ENCODE results near the gene KLRC4. TPM values are rescaled to one million over a fixed set of nuclear protein-coding genes. Genes with fewer than 3 reads are reported as not detected.
"Not testable (repeated sequence)": the region's sequence is repeated elsewhere in the genome, so short reads cannot be mapped to it uniquely, and the experiment has no call there.

KLRC4 gene
- total RNA-seq, 1 experiment from 2014 or later: not detected

- ChIA-PET CTCF (no interaction called here), POLR2A (no interaction called here)
- peaks cover 4% of the 10 kb centered on the region; the same call in 1 of the 2 replicates for H3K36me3 Mint-ChIP-seq
- no peak for TF ChIP-seq ZNF416 (CRISPR knock-in tag; IDR thresholded peaks at IDR 0.05)
- TF ChIP-seq, protein P1, sequence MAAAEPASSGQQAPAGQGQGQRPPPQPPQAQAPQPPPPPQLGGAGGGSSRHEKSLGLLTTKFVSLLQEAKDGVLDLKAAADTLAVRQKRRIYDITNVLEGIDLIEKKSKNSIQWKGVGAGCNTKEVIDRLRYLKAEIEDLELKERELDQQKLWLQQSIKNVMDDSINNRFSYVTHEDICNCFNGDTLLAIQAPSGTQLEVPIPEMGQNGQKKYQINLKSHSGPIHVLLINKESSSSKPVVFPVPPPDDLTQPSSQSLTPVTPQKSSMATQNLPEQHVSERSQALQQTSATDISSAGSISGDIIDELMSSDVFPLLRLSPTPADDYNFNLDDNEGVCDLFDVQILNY (CRISPR knock-in tag; IDR thresholded peaks at IDR 0.05): no peak
- no peak for TF ChIP-seq MXD4 (CRISPR knock-in tag; IDR thresholded peaks at IDR 0.05; ENCODE audit: borderline replicate concordance)
- TF ChIP-seq ZNF232 (CRISPR knock-in tag; IDR thresholded peaks at IDR 0.05): no peak
- TF ChIP-seq CREM (CRISPR knock-in tag; IDR thresholded peaks at IDR 0.05): no peak
- TF ChIP-seq, protein P2, sequence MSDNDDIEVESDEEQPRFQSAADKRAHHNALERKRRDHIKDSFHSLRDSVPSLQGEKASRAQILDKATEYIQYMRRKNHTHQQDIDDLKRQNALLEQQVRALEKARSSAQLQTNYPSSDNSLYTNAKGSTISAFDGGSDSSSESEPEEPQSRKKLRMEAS (CRISPR knock-in tag; IDR thresholded peaks at IDR 0.05): no peak
- TF ChIP-seq, protein P3, sequence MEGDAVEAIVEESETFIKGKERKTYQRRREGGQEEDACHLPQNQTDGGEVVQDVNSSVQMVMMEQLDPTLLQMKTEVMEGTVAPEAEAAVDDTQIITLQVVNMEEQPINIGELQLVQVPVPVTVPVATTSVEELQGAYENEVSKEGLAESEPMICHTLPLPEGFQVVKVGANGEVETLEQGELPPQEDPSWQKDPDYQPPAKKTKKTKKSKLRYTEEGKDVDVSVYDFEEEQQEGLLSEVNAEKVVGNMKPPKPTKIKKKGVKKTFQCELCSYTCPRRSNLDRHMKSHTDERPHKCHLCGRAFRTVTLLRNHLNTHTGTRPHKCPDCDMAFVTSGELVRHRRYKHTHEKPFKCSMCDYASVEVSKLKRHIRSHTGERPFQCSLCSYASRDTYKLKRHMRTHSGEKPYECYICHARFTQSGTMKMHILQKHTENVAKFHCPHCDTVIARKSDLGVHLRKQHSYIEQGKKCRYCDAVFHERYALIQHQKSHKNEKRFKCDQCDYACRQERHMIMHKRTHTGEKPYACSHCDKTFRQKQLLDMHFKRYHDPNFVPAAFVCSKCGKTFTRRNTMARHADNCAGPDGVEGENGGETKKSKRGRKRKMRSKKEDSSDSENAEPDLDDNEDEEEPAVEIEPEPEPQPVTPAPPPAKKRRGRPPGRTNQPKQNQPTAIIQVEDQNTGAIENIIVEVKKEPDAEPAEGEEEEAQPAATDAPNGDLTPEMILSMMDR (IDR thresholded peaks at IDR 0.05): no peak
- TF ChIP-seq ZNF121 (CRISPR knock-in tag; IDR thresholded peaks at IDR 0.05): no peak
- TF ChIP-seq, protein P4, sequence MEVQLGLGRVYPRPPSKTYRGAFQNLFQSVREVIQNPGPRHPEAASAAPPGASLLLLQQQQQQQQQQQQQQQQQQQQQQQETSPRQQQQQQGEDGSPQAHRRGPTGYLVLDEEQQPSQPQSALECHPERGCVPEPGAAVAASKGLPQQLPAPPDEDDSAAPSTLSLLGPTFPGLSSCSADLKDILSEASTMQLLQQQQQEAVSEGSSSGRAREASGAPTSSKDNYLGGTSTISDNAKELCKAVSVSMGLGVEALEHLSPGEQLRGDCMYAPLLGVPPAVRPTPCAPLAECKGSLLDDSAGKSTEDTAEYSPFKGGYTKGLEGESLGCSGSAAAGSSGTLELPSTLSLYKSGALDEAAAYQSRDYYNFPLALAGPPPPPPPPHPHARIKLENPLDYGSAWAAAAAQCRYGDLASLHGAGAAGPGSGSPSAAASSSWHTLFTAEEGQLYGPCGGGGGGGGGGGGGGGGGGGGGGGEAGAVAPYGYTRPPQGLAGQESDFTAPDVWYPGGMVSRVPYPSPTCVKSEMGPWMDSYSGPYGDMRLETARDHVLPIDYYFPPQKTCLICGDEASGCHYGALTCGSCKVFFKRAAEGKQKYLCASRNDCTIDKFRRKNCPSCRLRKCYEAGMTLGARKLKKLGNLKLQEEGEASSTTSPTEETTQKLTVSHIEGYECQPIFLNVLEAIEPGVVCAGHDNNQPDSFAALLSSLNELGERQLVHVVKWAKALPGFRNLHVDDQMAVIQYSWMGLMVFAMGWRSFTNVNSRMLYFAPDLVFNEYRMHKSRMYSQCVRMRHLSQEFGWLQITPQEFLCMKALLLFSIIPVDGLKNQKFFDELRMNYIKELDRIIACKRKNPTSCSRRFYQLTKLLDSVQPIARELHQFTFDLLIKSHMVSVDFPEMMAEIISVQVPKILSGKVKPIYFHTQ (CRISPR knock-in tag; IDR thresholded peaks at IDR 0.05): no peak
- DNase-seq (ENCODE audit: low spot score): no peak
- no peaks in the 10 kb centered on the region for H3K27me3 Mint-ChIP-seq (ENCODE audit: low read depth)
- H3K4me1 Mint-ChIP-seq: no peaks in the 10 kb centered on the region
- H3K4me3 Mint-ChIP-seq: no peak overlapping the region
- peaks cover 14% of the 10 kb centered on the region for H3K9me3 Mint-ChIP-seq
- no peak for ATAC-seq
- H3K27ac Mint-ChIP-seq: no peak overlapping the region
Measured at GRCh38 chr12:10384191-10384590, 25.4 kb downstream of the KLRC4 start.

- no peak for TF ChIP-seq ATF1 (CRISPR knock-in tag; IDR thresholded peaks at IDR 0.05)
- no peak for TF ChIP-seq PRRX2 (CRISPR knock-in tag; IDR thresholded peaks at IDR 0.05)
- no peak for TF ChIP-seq FOXK1 (CRISPR knock-in tag; IDR thresholded peaks at IDR 0.05)
- no peak for TF ChIP-seq STAT6 (CRISPR knock-in tag; conservative IDR thresholded peaks at IDR 0.05; ENCODE audit: low read depth)
- TF ChIP-seq JUN (CRISPR knock-in tag; IDR thresholded peaks at IDR 0.05): no peak
- TF ChIP-seq, protein P2 (CRISPR knock-in tag; IDR thresholded peaks at IDR 0.05): no peak
- TF ChIP-seq TP53 (CRISPR knock-in tag; IDR thresholded peaks at IDR 0.05): no peak
- no peak for TF ChIP-seq ZNF232 (CRISPR knock-in tag; IDR thresholded peaks at IDR 0.05)
- TF ChIP-seq, protein P5, sequence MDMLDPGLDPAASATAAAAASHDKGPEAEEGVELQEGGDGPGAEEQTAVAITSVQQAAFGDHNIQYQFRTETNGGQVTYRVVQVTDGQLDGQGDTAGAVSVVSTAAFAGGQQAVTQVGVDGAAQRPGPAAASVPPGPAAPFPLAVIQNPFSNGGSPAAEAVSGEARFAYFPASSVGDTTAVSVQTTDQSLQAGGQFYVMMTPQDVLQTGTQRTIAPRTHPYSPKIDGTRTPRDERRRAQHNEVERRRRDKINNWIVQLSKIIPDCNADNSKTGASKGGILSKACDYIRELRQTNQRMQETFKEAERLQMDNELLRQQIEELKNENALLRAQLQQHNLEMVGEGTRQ (CRISPR knock-in tag; IDR thresholded peaks at IDR 0.05): no peak
- no peak for TF ChIP-seq MXD4 (CRISPR knock-in tag; IDR thresholded peaks at IDR 0.05; ENCODE audit: borderline replicate concordance)
- no peak for TF ChIP-seq EMX1 (CRISPR knock-in tag; IDR thresholded peaks at IDR 0.05)
- TF ChIP-seq, protein P6, sequence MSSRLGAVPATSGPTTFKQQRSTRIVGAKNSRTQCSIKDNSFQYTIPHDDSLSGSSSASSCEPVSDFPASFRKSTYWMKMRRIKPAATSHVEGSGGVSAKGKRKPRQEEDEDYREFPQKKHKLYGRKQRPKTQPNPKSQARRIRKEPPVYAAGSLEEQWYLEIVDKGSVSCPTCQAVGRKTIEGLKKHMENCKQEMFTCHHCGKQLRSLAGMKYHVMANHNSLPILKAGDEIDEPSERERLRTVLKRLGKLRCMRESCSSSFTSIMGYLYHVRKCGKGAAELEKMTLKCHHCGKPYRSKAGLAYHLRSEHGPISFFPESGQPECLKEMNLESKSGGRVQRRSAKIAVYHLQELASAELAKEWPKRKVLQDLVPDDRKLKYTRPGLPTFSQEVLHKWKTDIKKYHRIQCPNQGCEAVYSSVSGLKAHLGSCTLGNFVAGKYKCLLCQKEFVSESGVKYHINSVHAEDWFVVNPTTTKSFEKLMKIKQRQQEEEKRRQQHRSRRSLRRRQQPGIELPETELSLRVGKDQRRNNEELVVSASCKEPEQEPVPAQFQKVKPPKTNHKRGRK (CRISPR knock-in tag; IDR thresholded peaks at IDR 0.05; ENCODE audit: borderline replicate concordance): no peak
- TF ChIP-seq FOXJ3 (CRISPR knock-in tag; IDR thresholded peaks at IDR 0.05; ENCODE audit: borderline replicate concordance): no peak
- TF ChIP-seq NR3C1 (CRISPR knock-in tag; conservative IDR thresholded peaks at IDR 0.05; ENCODE audit: low read depth): no peak
- no peak for ATAC-seq
- peak overlapping the region; percentile 73; the same call in 1 of the 2 replicates for H3K27ac Mint-ChIP-seq
- H3K9me3 Mint-ChIP-seq: peaks cover 14% of the 10 kb centered on the region
- DNase-seq (ENCODE audit: low spot score): no peak
- POLR2A ChIA-PET: no interaction called here
- CTCF ChIA-PET: no interaction called here
- no peaks in the 10 kb centered on the region for H3K4me1 Mint-ChIP-seq
- peaks cover 4% of the 10 kb centered on the region; the same call in 1 of the 2 replicates for H3K36me3 Mint-ChIP-seq
- H3K4me3 Mint-ChIP-seq: no peak overlapping the region
- H3K27me3 Mint-ChIP-seq (ENCODE audit: low read depth): no peaks in the 10 kb centered on the region
Measured at GRCh38 chr12:10381928-10382628, 27.5 kb downstream of the KLRC4 start.

DNA sequence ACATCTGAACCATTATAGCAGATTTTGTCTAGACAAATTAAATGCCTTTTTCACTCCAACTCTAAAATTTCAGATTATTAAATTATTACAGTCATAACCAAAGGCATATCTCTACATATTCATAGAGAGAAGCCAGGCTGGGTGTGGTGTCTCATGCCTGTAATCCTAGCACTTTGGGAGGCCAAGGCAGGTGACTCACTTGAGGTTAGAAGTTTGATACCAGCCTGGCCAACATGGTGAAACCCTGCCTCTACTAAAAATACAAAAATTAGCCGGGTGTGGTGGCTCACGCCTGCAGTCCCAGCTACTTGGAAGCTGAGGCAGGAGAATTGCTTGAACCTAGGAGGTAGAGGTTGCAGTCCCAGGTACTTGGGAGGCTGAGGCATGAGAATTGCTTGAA is 30.8 kb downstream of the KLRC4 start:
- DNase-seq (ENCODE audit: low spot score); H3K27ac Mint-ChIP-seq; H3K4me3 Mint-ChIP-seq; H3K9me3 Mint-ChIP-seq; H3K27me3 Mint-ChIP-seq (ENCODE audit: low read depth); H3K4me1 Mint-ChIP-seq; CTCF ChIA-PET; H3K36me3 Mint-ChIP-seq; ATAC-seq; POLR2A ChIA-PET: not testable (repeated sequence)

Measured in WTC11 (cell line).